ENCODE measurements around the gene ADAR.

The ADAR gene

GRCh38 chr1:154614901-154615300 lies 6.9 kb upstream of the ADAR start:
- DNase-seq: no peak

GRCh38 chr1:154614247-154614646 lies 6.3 kb upstream of the ADAR start:
- DNase-seq: no peak

GRCh38 chr1:154611150-154611862 lies 3.3 kb upstream of the ADAR start:
- no peak for DNase-seq

- DNase-seq: no peak
These were observed 1.7 kb upstream of the ADAR start for GRCh38 chr1:154609398-154610380.

- peak; percentile 76 for DNase-seq
These were observed 648 bp upstream of the ADAR start for GRCh38 chr1:154608397-154609270.

- no peak for DNase-seq
These were observed 829 bp downstream of the ADAR start for GRCh38 chr1:154607106-154607608.

GRCh38 chr1:154605534-154605933 lies 2.5 kb downstream of the ADAR start:
- DNase-seq: no peak

- DNase-seq: no peak
These were observed 4.7 kb downstream of the ADAR start for GRCh38 chr1:154603317-154603716.

- DNase-seq: no peak
These were observed 8.3 kb downstream of the ADAR start for GRCh38 chr1:154599658-154600057.

- no peak for DNase-seq
These were observed 8.9 kb downstream of the ADAR start for GRCh38 chr1:154598871-154599635.

- DNase-seq: no peak
These were observed 12.4 kb downstream of the ADAR start for GRCh38 chr1:154595621-154596020.

- no peak for DNase-seq
These were observed 13.2 kb downstream of the ADAR start for GRCh38 chr1:154594811-154595210.

GRCh38 chr1:154593390-154593789 lies 14.6 kb downstream of the ADAR start:
- no peak for DNase-seq

GRCh38 chr1:154591206-154591605 lies 16.8 kb downstream of the ADAR start:
- no peak for DNase-seq

- DNase-seq: no peak
These were observed 17.2 kb downstream of the ADAR start for GRCh38 chr1:154590756-154591155.

GRCh38 chr1:154589780-154590179 lies 18.2 kb downstream of the ADAR start:
- DNase-seq: no peak

- DNase-seq: no peak
These were observed 21.3 kb downstream of the ADAR start for GRCh38 chr1:154586641-154587040.

GRCh38 chr1:154586231-154586630 lies 21.8 kb downstream of the ADAR start:
- DNase-seq: no peak

- no peak for DNase-seq
These were observed 23.6 kb downstream of the ADAR start for GRCh38 chr1:154584267-154584994.

GRCh38 chr1:154583773-154584172 lies 24.2 kb downstream of the ADAR start:
- DNase-seq: no peak

- no peak for DNase-seq
These were observed 25.1 kb downstream of the ADAR start for GRCh38 chr1:154582885-154583284.

Data from right forelimb (tissue), 1 donor.